IMR-90 (cell line): ENCODE data around the gene ZNF547.

Source experiments
- MAFK ChIP-seq: IDR thresholded peaks from 2 replicates; pipeline ENCODE4 v1.6.1; 2012; ENCODE audit warnings: low read depth, low read length, improper control_type of control experiment
- MXI1 ChIP-seq: IDR thresholded peaks from 2 replicates; pipeline ENCODE4 v1.6.1; 2012; ENCODE audit warnings: low read depth, mild to moderate bottlenecking, low read length, moderate library complexity, borderline replicate concordance
- POLR2A ChIP-seq: IDR thresholded peaks from 2 replicates; pipeline ENCODE4 v1.6.1; 2012; ENCODE audit warnings: mild to moderate bottlenecking, low read depth, low read length
- RAD21 ChIP-seq: IDR thresholded peaks from 2 replicates; pipeline ENCODE4 v1.6.1; 2012; ENCODE audit warnings: low read length, improper control_type of control experiment
- RCOR1 ChIP-seq: IDR thresholded peaks from 2 replicates; pipeline ENCODE4 v1.6.1; 2012; ENCODE audit warnings: mild to moderate bottlenecking, low read length, improper control_type of control experiment; ENCODE audit not compliant: insufficient replicate concordance
- TF ChIP-seq, protein P1 (sequence below): conservative IDR thresholded peaks from 2 replicates; pipeline ENCODE4 v1.5.1; 2012; ENCODE audit warnings: mild to moderate bottlenecking, low read depth, low read length, improper control_type of control experiment
- TF ChIP-seq, protein P2 (sequence below): fragments of 150-350 bp; IDR thresholded peaks from 2 replicates; pipeline ENCODE4 v1.6.1; 2017; ENCODE audit warnings: mild to moderate bottlenecking, antibody characterized with exemption, low read length, low read depth

DNA sequence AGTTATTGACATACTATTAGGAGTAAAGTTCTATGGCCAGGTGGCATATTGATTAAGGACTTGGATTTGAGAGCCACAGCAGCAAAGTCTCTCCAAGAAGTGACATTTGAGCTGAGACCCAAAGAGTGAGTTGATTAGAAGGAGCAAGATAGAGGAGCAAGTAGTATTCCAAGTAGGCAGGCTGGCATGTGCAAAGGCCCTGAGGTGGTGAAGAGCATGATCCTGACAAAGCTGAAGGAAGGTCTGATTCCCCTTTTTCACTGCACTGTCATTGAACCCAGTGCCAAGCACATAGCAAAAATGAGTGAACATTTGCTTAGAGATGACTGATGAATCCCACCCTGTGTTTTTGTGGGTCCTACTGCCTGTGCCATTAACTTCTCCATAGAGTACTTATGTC is 38.4 kb upstream of the ZNF547 start:
- TF ChIP-seq MAFK (no peak), MXI1 (no peak), POLR2A (no peak), RAD21 (no peak), RCOR1 (no peak)
- TF ChIP-seq, protein P1, sequence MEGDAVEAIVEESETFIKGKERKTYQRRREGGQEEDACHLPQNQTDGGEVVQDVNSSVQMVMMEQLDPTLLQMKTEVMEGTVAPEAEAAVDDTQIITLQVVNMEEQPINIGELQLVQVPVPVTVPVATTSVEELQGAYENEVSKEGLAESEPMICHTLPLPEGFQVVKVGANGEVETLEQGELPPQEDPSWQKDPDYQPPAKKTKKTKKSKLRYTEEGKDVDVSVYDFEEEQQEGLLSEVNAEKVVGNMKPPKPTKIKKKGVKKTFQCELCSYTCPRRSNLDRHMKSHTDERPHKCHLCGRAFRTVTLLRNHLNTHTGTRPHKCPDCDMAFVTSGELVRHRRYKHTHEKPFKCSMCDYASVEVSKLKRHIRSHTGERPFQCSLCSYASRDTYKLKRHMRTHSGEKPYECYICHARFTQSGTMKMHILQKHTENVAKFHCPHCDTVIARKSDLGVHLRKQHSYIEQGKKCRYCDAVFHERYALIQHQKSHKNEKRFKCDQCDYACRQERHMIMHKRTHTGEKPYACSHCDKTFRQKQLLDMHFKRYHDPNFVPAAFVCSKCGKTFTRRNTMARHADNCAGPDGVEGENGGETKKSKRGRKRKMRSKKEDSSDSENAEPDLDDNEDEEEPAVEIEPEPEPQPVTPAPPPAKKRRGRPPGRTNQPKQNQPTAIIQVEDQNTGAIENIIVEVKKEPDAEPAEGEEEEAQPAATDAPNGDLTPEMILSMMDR, result no peak
- TF ChIP-seq, protein P2, sequence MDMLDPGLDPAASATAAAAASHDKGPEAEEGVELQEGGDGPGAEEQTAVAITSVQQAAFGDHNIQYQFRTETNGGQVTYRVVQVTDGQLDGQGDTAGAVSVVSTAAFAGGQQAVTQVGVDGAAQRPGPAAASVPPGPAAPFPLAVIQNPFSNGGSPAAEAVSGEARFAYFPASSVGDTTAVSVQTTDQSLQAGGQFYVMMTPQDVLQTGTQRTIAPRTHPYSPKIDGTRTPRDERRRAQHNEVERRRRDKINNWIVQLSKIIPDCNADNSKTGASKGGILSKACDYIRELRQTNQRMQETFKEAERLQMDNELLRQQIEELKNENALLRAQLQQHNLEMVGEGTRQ, result no peak
